ENCODE results near the gene AQP6. TPM values are rescaled to one million over a fixed set of nuclear protein-coding genes. Genes with fewer than 3 reads are reported as not detected.

The AQP6 gene
- total RNA-seq, 4 donors from 2014 or later = 0.56 TPM; not detected in 3

DNA sequence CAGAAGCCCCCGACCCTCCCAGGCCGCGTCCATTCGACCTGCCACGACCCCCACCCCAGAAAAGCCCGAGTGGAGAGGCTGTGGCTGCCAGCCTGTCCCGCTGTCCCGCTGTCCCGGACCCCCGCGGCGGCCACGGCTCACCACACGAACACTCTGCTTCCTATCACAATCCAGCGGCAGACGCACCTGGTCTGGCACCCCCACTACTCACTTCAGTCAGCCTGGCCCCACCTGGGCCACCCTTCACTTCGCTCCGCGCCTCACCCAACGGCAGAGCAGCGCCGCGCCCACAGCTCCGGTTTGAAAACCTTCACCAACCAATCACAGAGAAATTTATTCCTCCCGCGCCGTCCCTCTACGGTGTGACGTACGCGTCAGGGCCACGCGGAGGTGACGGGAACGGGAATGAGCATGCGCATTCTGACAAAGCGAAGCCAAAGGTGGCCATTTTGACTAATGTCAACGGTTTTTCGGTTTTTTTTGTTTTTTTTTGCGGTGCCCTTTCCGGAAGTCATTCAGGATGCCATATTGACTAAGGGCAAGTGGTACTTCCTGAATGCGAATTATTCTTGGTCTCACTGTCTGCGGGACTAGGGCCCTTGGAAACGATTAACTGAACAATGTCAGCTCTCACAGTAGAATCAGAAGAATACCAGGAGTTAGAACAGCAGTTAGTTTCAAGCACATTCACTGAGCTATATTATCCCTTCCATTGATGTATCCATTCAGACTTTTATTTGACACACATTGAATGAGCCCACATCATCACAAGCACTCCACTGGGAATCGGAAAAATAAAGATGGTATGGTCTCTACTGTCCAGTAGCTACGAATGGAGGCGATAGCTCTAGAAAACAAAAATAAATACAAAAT, 52.7 kb downstream of the AQP6 start, which contains the start of gene RACGAP1:
RACGAP1 (minus strand) TSS at position 308 of the 873 bp plus-strand sequence. CDS start 8,779 bp downstream, outside the sequence.
- DNase-seq (ENCODE audit: low spot score) (peak; percentile 73), ATAC-seq (ENCODE audit: low FRiP score) (peak; percentile 98)

DNA sequence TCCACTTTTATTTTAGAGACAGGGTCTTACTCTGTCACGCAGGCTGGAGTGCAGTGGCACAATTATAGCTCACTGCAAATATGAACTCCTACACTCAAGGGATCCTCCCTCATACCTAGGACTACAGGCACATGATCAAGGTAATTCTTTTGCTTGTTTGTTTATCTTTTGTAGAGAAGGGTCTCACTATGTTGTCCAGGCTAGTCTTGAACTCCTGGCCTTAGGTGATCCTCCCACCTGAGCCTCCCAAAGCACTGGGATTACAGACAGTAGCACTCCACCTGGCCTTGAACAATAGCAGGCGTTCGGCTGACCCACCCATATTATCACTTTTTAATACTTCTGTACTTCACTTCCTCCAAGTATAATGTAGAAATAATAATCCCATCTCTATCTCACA, 53.9 kb downstream of the AQP6 start:
- no peak for DNase-seq (ENCODE audit: low spot score)

More for the DNA sequence above, 52.7 kb downstream of the AQP6 start, which contains the start of gene RACGAP1:
- TF ChIP-seq, protein P1, sequence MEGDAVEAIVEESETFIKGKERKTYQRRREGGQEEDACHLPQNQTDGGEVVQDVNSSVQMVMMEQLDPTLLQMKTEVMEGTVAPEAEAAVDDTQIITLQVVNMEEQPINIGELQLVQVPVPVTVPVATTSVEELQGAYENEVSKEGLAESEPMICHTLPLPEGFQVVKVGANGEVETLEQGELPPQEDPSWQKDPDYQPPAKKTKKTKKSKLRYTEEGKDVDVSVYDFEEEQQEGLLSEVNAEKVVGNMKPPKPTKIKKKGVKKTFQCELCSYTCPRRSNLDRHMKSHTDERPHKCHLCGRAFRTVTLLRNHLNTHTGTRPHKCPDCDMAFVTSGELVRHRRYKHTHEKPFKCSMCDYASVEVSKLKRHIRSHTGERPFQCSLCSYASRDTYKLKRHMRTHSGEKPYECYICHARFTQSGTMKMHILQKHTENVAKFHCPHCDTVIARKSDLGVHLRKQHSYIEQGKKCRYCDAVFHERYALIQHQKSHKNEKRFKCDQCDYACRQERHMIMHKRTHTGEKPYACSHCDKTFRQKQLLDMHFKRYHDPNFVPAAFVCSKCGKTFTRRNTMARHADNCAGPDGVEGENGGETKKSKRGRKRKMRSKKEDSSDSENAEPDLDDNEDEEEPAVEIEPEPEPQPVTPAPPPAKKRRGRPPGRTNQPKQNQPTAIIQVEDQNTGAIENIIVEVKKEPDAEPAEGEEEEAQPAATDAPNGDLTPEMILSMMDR (IDR thresholded peaks at IDR 0.05) = no peak

More for the DNA sequence above, 53.9 kb downstream of the AQP6 start:
- TF ChIP-seq, protein P1 (IDR thresholded peaks at IDR 0.05) = no peak
- no peak for ATAC-seq (ENCODE audit: low FRiP score)

Other genes starting within 250 kb of the AQP6 start
- 100 to 1,000 TPM; 337 to 481 (median 397) TPM for gene TMBIM6, start 231.4 kb upstream of the AQP6 start, total RNA-seq
- 10 to 100 TPM; 14.2 to 20.3 (median 17.6) TPM for gene NCKAP5L, start 144.5 kb upstream of the AQP6 start, total RNA-seq
- 1 to 10 TPM; 1.9 to 3.5 (median 2.8) TPM for gene BCDIN3D, start 129.8 kb upstream of the AQP6 start, total RNA-seq
- gene FAIM2, start 69.0 kb upstream of the AQP6 start, total RNA-seq = 1 to 10 TPM in 3 of 4 donors, under 1 TPM in 1; 0.36 to 6.1 (median 3.1) TPM
- gene AQP2, start 22.2 kb upstream of the AQP6 start, total RNA-seq = not detected
- not detected for gene AQP5, start 11.1 kb upstream of the AQP6 start, total RNA-seq
- gene RACGAP1, start 52.5 kb downstream of the AQP6 start, total RNA-seq = 10 to 100 TPM in 2 of 4 donors, 1 to 10 TPM in 2; 5.2 to 15.3 (median 8.5) TPM
- gene ASIC1, start 84.6 kb downstream of the AQP6 start, total RNA-seq = 1 to 10 TPM in 3 of 4 donors, under 1 TPM in 1; 0.69 to 3.8 (median 1.4) TPM
- gene SMARCD1, start 112.4 kb downstream of the AQP6 start, total RNA-seq = 10 to 100 TPM; 47.7 to 80.8 (median 57.3) TPM
- gene GPD1, start 131.1 kb downstream of the AQP6 start, total RNA-seq = 1,000 to 10,000 TPM in 3 of 4 donors, 100 to 1,000 TPM in 1; 689 to 2,989 (median 2,080) TPM
- gene COX14, start 139.3 kb downstream of the AQP6 start, total RNA-seq = 100 to 1,000 TPM in 1 of 4 donors, 10 to 100 TPM in 3; 67.3 to 125 (median 88.1) TPM
- 10 to 100 TPM; 20.0 to 27.6 (median 24.6) TPM for gene CERS5, start 194.4 kb downstream of the AQP6 start, total RNA-seq